B cell (primary cell): ENCODE results near the gene CLDN7. TPM values are rescaled to one million over a fixed set of nuclear protein-coding genes. Genes with fewer than 3 reads are reported as not detected.

Experiments
- ATAC-seq: fragments of 200-7000 bp; cut with Tn5 transposase; one replicate; pipeline ENCODE4 v1.10.0; 2021; ENCODE audit warnings: low read depth, mild to moderate bottlenecking, moderate number of reproducible peaks, moderate library complexity
- CTCF ChIA-PET: fragments of 350-600 bp; sonication (Branson Sonifier 250); formaldehyde crosslinking; loops from one replicate; lab custom pipeline; 2021; ENCODE audit warnings: antibody characterized with exemption, inconsistent platforms; lab: Charles Lee
- POLR2A ChIA-PET: fragments of 350-600 bp; sonication (Branson Sonifier 250); formaldehyde crosslinking; loops from one replicate; lab custom pipeline; 2021; ENCODE audit warnings: antibody characterized with exemption; lab: Charles Lee
- DNase-seq: peaks from one replicate; pipeline ENCODE4 v3.0.0; 2013
- H2AFZ ChIP-seq: 2 replicates; pipeline ENCODE4 v1.6.1; 2012; ENCODE audit warnings: mild to moderate bottlenecking, low read depth, low read length; ENCODE audit not compliant: insufficient read depth, poor library complexity, severe bottlenecking
- H3K27ac ChIP-seq, 2 donors: 1 replicate in 1 of 2; 2 replicates in 1 of 2; pipeline ENCODE4 v1.5.1; 2012 to 2013; ENCODE audit warnings: low read length in 2 of 2, mild to moderate bottlenecking in 2 of 2, moderate library complexity in 1 of 2
- H3K27me3 ChIP-seq, 4 experiments: fragments of 200-600 bp in 1 of 4; sonication (generic) in 1 of 4; replicated peaks in 1 of 4; 1 replicate in 2 of 4; 2 replicates in 2 of 4; pipeline versions ENCODE4 v1.6.1 to v1.7.0; 2013 to 2016; ENCODE audit warnings: low read length in 3 of 4, mild to moderate bottlenecking in 2 of 4, mixed read lengths in 1 of 4, moderate library complexity in 1 of 4; ENCODE audit not compliant: insufficient read depth in 4 of 4, control insufficient read depth in 3 of 4; ENCODE audit errors: control extremely low read depth in 1 of 4
- H3K36me3 ChIP-seq, 2 experiments: replicated peaks in 1 of 2; 1 replicate in 1 of 2; 2 replicates in 1 of 2; pipeline versions ENCODE4 v1.6.1 to v1.7.1; 2013; ENCODE audit warnings: low read length in 1 of 2; ENCODE audit not compliant: insufficient read depth in 2 of 2, control insufficient read depth in 1 of 2; ENCODE audit errors: control extremely low read depth in 1 of 2, extremely low read depth in 1 of 2
- H3K4me1 ChIP-seq, 2 donors: fragments of 200-600 bp in 1 of 2; sonication (generic) in 1 of 2; 1 replicate in 1 of 2; 2 replicates in 1 of 2; pipeline versions ENCODE4 v1.5.1 to v1.6.1; 2013 to 2017; ENCODE audit warnings: low read length in 2 of 2; ENCODE audit not compliant: control insufficient read depth in 2 of 2, insufficient read depth in 2 of 2
- H3K4me2 ChIP-seq: replicated peaks from 2 replicates; pipeline ENCODE3; 2012; ENCODE audit warnings: mild to moderate bottlenecking, low read depth, low read length; ENCODE audit not compliant: poor library complexity, severe bottlenecking
- H3K4me3 ChIP-seq, 5 experiments: fragments of 200-600 bp in 1 of 5; sonication (generic) in 1 of 5; 1 replicate in 3 of 5; 2 replicates in 2 of 5; pipeline versions ENCODE4 v1.5.1 to v1.7.0; 2011 to 2016; ENCODE audit warnings: low read length in 4 of 5, mild to moderate bottlenecking in 4 of 5, low read depth in 2 of 5, control low read depth in 1 of 5, moderate library complexity in 1 of 5; ENCODE audit not compliant: insufficient read depth in 1 of 5; ENCODE audit errors: control extremely low read depth in 1 of 5, extremely low read depth in 1 of 5
- H3K79me2 ChIP-seq: fragments of 200-600 bp; sonication (generic); one replicate; pipeline ENCODE4 v1.6.0; 2016; ENCODE audit warnings: low read length; ENCODE audit not compliant: control insufficient read depth, insufficient read depth
- H3K9ac ChIP-seq: fragments of 200-600 bp; sonication (generic); 2 replicates; pipeline ENCODE4 v1.6.1; 2017; ENCODE audit warnings: mild to moderate bottlenecking, low read length, moderate library complexity
- H3K9me3 ChIP-seq, 3 donors: one replicate each; pipeline versions ENCODE4 v1.6.1 to v1.7.1; 2013; ENCODE audit warnings: low read length in 2 of 3; ENCODE audit not compliant: control insufficient read depth in 2 of 3, insufficient read depth in 1 of 3; ENCODE audit errors: control extremely low read depth in 1 of 3
- H4K20me1 ChIP-seq: 2 replicates; pipeline ENCODE4 v1.6.0; 2012; ENCODE audit warnings: mild to moderate bottlenecking, low read length; ENCODE audit not compliant: insufficient read depth, control insufficient read depth, poor library complexity, severe bottlenecking
- H3K27ac Mint-ChIP-seq: one replicate; pipeline ENCODE4 v1.8.0; 2021; ENCODE audit warnings: mixed read lengths
- H3K27me3 Mint-ChIP-seq: one replicate; pipeline ENCODE4 v1.8.0; 2021; ENCODE audit warnings: mixed read lengths
- H3K4me1 Mint-ChIP-seq: one replicate; pipeline ENCODE4 v1.8.0; 2021; ENCODE audit warnings: mixed read lengths
- H3K4me3 Mint-ChIP-seq: one replicate; pipeline ENCODE4 v1.8.0; 2021; ENCODE audit warnings: mixed read lengths
- H3K9me3 Mint-ChIP-seq: one replicate; pipeline ENCODE4 v1.8.0; 2022; ENCODE audit warnings: mixed read lengths; ENCODE audit not compliant: insufficient read depth
- EZH2 ChIP-seq: IDR thresholded peaks from 2 replicates; pipeline ENCODE4 v1.6.1; 2012; ENCODE audit warnings: borderline replicate concordance, low read depth, mild to moderate bottlenecking, moderate library complexity, low read length; ENCODE audit not compliant: insufficient read depth, poor library complexity, severe bottlenecking
- WGBS: methylation state at CpG from one replicate; pipeline ENCODE4 v1.1.5; 2013; ENCODE audit warnings: missing lambda C conversion rate; ENCODE audit not compliant: insufficient coverage; 5-methylcytosine and 5-hydroxymethylcytosine counted together
- intact Hi-C: fragments of 100-400 bp; cut with micrococcal nuclease; formaldehyde crosslinking; loops from one replicate; pipeline ENCODE4 v1.10.0; 2022
- polyA plus RNA-seq: library from polyadenylated mRNA; depleted of rRNA; stranded (reverse); fragments of >200 nt; gene quantifications from 2 replicates; pipeline ENCODE4 v1.2.3, GENCODE V29; 2012
- total RNA-seq, 2 donors: library from RNA; stranded (reverse); fragments of 120-200 nt in 1 of 2; gene quantifications; 1 replicate in 1 of 2; 2 replicates in 1 of 2; pipeline versions ENCODE4 v1.2.3 to v1.2.4, GENCODE V29; 2013 to 2022
- TF ChIP-seq, protein P1 (sequence below): fragments of 200-600 bp; IDR thresholded peaks from one replicate; pipeline ENCODE4 v1.8.0; 2022; ENCODE audit warnings: antibody characterized with exemption, mild to moderate bottlenecking

Gene CLDN7
- total and polyA plus RNA-seq, 2 donors (not counting 1 experiment from before 2014, with no cell fraction given): 1.2 to 5.8 TPM

DNA sequence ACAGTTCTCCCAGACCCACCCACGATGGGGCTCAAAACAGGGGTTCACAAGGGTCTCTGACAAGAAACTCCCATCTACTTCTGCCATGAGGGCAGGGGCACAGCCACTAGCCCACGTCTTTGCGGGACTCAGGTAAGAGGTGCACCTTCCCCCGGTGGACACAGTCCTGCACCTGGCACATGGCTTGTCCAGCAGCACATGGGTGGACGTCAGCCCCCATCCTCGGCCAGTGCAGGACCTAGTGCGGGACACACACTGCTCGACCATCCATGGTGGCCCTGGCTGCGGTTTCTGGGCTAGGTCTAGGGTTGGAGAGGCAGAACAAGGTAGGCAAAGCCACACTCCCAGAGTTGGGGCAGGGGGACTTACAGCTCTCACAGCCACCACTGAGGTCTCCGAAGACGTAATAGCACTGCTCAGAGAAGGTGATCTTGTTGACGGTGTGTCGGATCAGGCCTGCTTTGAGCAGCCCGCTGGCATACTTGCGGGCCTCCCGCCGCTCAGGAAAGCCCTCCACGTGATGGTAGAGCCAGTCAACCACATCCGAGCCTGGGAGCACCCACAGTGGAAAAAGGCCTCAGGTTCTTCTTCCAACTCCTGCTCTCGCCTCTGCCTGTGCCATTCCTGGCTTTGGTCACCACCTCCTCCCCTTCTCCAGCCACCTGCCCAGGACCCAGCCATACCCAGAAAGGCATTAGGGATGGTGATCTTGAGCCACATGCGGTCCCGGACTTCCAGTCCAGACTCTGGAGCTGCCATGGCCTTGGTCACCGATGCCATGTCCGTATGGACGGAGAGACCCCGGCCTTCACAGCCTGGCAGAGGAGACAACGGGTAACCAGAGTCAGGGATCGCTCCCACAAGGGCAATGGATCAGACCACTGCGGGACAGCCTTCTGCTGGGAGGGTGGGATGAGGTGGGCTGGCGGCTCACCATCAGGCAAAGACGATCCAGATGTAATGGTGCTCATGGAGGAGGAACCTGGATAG, 35.3 kb downstream of the CLDN7 start:
- H3K4me1 Mint-ChIP-seq: peaks cover 3% of the 10 kb centered on the region
- no peak overlapping the region for H3K4me3 ChIP-seq
- no peak overlapping the region for H3K4me2 ChIP-seq
- H3K27me3 ChIP-seq: no peaks in the 10 kb centered on the region
- peaks cover 0 to 77% of the 10 kb centered on the region in 2 experiments for H3K36me3 ChIP-seq
- H3K9me3 Mint-ChIP-seq: no peaks in the 10 kb centered on the region
- no peaks in the 10 kb centered on the region for H3K9me3 ChIP-seq
- DNase-seq (no peak), ATAC-seq (no peak)
- H4K20me1 ChIP-seq: no peaks in the 10 kb centered on the region
- intact Hi-C loops: no loop called here
- POLR2A ChIA-PET: no interaction called here
- no peak overlapping the region for H2AFZ ChIP-seq
- CTCF ChIA-PET: no interaction called here
- no peak overlapping the region for H3K27ac Mint-ChIP-seq
- no peak overlapping the region for H3K4me3 Mint-ChIP-seq
- TF ChIP-seq EZH2: no peak
- TF ChIP-seq, protein P1, sequence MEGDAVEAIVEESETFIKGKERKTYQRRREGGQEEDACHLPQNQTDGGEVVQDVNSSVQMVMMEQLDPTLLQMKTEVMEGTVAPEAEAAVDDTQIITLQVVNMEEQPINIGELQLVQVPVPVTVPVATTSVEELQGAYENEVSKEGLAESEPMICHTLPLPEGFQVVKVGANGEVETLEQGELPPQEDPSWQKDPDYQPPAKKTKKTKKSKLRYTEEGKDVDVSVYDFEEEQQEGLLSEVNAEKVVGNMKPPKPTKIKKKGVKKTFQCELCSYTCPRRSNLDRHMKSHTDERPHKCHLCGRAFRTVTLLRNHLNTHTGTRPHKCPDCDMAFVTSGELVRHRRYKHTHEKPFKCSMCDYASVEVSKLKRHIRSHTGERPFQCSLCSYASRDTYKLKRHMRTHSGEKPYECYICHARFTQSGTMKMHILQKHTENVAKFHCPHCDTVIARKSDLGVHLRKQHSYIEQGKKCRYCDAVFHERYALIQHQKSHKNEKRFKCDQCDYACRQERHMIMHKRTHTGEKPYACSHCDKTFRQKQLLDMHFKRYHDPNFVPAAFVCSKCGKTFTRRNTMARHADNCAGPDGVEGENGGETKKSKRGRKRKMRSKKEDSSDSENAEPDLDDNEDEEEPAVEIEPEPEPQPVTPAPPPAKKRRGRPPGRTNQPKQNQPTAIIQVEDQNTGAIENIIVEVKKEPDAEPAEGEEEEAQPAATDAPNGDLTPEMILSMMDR: no peak
- no peak overlapping the region for H3K9ac ChIP-seq
- peaks cover 0 to 2% of the 10 kb centered on the region in 2 donors for H3K4me1 ChIP-seq
- 98% methylated on average over 31 of the region's 31 CpGs for WGBS
- H3K27me3 Mint-ChIP-seq: no peaks in the 10 kb centered on the region
- H3K27ac ChIP-seq: no peak overlapping the region
- peaks cover 23% of the 10 kb centered on the region for H3K79me2 ChIP-seq
